Epithelial cell of esophagus (primary cell): ENCODE measurements around the gene SMG6.
A peak's percentile ranks its signal among the peaks of the same experiment; 100 is the strongest.

Source experiments
- DNase-seq: peaks from one replicate; pipeline ENCODE4 v3.0.0; 2010; ENCODE audit warnings: low read depth
- H3K4me3 ChIP-seq: 2 replicates; pipeline ENCODE4 v1.5.1; 2011; ENCODE audit warnings: mild to moderate bottlenecking, low read length, control low read depth
- TF ChIP-seq, protein P1 (sequence below): IDR thresholded peaks from 2 replicates; pipeline ENCODE4 v1.5.1; 2011; ENCODE audit warnings: low read depth, mild to moderate bottlenecking, low read length, control low read depth, inconsistent platforms; ENCODE audit not compliant: insufficient read depth; ENCODE audit errors: missing control alignments

Gene SMG6

DNA sequence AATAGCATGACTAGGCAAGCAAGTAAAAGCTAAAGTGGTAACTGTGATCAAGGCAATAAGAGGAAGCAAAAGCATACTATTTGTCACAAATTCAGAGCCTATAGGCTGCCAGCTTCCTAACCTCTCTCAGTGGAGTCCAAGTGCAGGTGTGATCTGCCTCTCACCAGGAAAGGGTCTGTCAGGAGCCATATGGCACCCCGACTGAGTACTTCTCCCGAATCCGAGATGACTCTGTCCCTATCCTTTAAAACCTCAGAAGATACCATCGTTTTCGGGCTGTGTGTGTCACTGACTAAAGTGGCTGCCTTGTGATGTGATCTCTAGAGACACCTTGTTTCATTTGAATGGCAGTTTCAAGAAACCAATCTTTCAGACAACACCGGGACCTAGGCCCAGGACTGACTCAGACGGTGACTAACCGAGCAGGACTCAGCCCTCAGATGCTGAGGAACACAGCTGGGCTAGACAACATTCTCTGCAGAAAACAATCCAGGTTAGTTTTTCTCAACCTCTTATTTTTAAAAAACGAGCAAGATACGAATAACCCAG, 63.6 kb downstream of the SMG6 start:
- H3K4me3 ChIP-seq, result no peak overlapping the region
- TF ChIP-seq, protein P1, sequence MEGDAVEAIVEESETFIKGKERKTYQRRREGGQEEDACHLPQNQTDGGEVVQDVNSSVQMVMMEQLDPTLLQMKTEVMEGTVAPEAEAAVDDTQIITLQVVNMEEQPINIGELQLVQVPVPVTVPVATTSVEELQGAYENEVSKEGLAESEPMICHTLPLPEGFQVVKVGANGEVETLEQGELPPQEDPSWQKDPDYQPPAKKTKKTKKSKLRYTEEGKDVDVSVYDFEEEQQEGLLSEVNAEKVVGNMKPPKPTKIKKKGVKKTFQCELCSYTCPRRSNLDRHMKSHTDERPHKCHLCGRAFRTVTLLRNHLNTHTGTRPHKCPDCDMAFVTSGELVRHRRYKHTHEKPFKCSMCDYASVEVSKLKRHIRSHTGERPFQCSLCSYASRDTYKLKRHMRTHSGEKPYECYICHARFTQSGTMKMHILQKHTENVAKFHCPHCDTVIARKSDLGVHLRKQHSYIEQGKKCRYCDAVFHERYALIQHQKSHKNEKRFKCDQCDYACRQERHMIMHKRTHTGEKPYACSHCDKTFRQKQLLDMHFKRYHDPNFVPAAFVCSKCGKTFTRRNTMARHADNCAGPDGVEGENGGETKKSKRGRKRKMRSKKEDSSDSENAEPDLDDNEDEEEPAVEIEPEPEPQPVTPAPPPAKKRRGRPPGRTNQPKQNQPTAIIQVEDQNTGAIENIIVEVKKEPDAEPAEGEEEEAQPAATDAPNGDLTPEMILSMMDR, result no peak
- DNase-seq, result peak; percentile 93

DNA sequence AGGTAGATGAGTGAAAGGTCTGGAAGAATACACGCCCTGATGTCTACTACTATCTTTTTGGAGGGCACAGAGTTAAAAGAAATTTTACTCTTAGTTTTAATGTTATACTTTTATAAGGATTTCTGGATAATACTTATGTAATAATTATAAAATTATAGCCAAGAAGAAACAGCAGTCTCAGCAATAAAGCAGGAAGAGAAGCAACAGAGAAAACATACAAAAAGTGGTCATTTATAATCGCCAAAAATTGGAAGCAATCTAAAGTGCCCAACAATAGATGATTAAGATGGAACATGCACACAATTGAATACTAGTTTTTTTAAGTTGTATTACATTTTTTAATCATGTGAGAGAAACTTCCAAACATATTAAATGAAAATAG, 64.4 kb downstream of the SMG6 start:
- no peak overlapping the region for H3K4me3 ChIP-seq
- DNase-seq, result no peak
- TF ChIP-seq, protein P1, result no peak

GRCh38 chr17:2238432-2239169, 65.0 kb downstream of the SMG6 start:
- H3K4me3 ChIP-seq, result no peak overlapping the region
- DNase-seq, result no peak
- TF ChIP-seq, protein P1, result no peak

DNA sequence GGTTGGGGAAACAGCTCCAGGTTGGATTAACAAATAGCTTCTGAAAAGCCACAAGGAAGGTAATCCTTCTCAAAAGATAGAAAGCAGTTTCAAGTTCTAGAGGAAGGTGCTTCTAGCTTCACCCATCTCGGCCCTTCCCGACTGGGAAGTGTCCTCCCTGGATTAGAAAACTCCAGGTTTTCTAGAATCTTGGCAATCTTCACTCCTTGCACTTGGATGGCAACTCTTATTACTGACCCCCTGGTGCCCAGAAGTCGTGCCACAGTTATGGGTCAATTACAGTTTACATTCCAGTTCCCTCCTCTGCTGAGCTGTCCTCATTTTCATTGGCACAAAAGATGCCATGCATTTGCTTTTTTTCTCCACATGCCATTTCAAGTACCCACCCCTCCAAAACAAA, 65.6 kb downstream of the SMG6 start:
- TF ChIP-seq, protein P1, result no peak
- no peak overlapping the region for H3K4me3 ChIP-seq
- DNase-seq, result no peak

DNA sequence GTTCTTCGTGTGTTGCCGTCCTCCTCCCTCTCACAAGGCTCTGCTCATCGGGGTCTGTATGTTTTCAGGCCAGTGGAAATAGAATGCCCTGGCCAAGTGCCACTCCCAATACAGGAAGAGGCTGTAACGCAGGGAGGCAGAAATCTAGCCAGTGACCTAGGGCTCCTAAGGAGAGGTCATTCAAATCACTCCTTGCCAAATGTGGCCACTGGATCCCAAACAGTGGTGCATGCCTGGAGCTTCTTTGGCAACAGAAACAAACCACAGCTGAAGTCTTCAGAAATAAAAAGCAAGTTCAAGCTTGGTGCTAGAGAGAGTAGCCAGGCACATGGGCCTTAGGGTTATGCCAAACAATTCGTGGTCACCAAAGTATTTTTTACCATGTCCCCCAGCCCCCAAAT, 66.1 kb downstream of the SMG6 start:
- TF ChIP-seq, protein P1, result no peak
- H3K4me3 ChIP-seq, result no peak overlapping the region
- no peak for DNase-seq

DNA sequence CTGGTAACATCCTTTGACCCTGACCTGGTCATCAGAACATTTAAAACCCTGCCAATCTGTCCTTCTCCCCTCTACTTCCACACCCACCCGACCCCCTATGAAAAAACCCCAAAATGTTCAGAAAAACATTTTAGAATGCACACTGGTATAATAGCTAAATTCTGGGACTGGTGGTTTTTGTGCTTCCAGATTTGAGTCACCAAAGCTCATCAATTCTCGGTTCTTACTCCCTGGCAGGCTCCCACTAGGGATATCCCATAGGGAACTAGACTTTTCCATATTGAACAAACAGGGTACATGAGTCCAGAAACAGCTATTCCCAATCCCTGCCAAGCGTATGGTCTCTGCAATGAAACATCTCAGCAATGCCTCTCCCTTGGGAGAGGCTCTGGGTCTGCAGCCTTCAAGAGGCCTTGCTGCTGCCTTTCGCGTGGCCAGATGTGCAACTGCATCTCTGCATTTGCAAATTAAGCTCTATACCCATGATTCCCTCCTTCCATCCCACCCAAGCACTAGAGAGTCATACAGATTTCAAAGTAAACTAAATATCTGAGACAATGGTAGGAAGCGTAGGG, 67.7 kb downstream of the SMG6 start:
- no peak for DNase-seq
- TF ChIP-seq, protein P1, result no peak
- no peak overlapping the region for H3K4me3 ChIP-seq
